ENCODE data around the gene CRACR2A.

CRACR2A gene

DNA sequence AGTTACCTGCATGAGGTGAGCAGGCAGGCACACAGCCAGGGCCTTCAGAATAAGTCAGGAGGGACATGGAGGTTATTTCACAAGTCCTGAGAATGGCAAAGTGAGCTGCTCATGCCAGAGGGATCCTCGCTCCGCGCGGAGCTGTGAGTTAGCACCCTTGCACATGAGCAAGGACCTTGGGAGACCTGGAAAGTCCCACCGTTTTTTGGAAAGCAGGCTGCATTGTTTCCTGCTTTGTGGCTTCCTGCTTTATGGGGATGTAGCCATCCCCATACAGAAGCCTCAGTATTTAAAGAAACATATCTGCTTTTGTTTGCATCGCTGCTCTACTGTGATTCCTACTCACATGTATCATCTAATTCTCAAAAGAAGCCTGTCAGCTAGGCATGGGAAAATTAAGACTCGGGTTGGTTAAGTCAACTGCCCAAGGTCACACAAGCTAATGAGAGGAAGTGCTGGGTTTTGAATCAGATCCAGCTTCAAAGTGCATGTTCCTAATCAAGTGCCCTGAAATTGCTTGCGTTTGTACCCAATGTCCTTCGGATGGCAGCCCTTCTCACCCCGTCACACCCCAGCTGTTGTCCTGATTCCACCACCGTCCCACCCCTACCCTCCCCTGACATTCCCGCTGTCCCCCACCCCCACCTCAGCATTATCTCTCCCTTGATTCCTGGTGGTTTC, 106.2 kb downstream of the CRACR2A start:
- no peak for DNase-seq

GRCh38 chr12:3645091-3645490, 107.8 kb downstream of the CRACR2A start:
- DNase-seq: no peak

DNA sequence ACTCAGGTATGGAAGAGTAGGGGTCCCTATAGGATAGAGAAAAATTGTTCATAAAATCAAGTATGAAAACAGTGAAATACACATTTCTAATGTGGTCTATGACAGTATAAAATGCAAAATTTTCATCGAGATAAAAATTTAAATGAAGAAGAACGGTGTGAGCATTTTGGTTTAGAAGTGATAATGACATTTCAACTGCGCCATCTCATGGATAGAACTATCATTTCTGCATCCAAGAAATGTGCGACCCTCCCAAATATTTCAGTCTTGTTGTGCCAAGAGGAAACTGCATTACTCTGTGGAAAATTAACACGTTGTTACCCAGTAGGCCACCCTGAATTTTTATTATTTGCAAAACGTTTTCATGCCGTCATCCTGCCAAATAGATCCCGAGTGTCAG, 108.8 kb downstream of the CRACR2A start:
- DNase-seq: peak in 1 of 2 experiments; percentile 15

GRCh38 chr12:3641428-3642018, 111.4 kb downstream of the CRACR2A start:
- no peak for DNase-seq

DNA sequence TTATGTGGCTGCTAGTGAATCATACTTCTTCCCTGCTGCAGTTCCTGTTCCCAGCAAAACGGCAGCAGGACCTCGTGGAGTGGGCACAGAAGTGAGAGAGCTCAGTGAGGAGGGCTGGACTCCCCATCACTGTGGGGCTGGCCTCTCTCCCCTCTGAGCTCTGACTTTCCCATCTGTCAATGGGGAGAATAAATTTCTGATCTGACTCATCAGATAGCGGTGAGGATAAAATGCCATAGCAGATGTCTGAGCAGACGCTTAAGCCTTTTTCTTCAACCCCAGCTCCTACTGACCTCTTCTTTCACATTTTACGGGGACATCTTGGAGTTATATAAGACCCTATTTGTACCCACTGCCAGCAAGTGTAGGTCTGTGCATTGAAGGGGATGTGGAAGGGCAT, 116.6 kb downstream of the CRACR2A start:
- peak; percentile 18 to 59 for DNase-seq

- DNase-seq: peak in 1 of 2 experiments; percentile 18
Measured at GRCh38 chr12:3634348-3634747, 118.6 kb downstream of the CRACR2A start.

DNA sequence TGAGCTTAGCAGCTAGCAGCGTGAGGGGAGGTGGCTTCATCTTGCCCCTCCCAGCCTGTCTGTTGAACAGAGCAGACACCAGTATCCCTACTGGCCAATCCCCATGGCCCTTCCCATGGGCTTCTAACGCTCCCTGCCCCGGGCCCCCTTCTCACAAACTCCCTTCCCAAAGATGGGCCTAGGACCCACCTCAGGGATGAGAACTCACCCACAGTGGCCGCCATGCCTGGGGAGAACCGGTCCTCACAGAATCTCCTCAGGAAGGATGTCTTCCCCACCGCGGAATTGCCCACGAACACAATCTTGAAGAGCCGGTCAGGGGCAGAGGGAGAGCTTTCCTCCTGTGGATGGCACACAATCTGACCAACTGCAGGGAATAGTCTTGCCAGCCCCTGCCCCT, 119.5 kb downstream of the CRACR2A start:
- DNase-seq: no peak

GRCh38 chr12:3632754-3633153, 120.2 kb downstream of the CRACR2A start:
- peak; percentile 94 to 98 for DNase-seq

GRCh38 chr12:3632256-3632655, 120.7 kb downstream of the CRACR2A start:
- peak in 1 of 2 experiments; percentile 38 for DNase-seq

DNA sequence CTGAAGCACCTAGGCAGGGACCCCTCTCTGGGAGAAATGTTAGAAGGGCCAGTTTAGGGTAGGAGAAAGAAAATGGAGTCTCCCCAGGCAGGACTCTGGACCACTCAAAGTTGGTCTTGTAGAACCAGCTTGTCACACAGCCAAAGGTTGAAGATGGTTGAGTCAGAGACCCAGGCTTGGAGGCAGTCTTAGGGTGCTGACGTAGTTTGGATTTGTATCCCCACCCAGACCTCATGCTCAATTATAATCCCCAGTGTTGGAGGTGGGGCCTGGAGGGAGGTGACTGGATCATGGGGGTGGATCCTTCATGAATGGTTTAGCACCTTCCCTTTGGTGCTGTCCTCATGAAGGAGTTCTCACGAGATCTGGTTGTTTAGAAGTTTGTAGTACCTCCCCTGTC, 121.2 kb downstream of the CRACR2A start:
- DNase-seq: no peak

DNA sequence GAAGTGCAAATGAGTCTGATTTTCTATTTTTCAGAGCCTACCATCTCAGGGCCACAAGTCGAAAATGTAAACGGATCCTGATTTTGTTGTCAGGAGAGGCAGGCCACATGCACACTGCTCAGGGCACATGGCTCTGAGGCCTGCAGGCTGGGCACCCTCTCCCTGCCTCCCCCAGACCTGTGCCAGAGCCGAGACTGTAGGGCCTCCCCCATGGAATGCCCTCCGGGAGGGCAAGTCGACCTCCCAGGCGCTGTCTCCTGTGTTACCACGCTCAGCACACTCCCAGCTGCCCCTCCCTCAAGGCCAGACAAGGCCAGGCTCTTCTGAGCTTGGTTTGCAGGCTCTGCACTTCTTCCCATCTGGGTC, 121.7 kb downstream of the CRACR2A start:
- no peak for DNase-seq

- peak; percentile 38 to 79 for DNase-seq
Measured at GRCh38 chr12:3630621-3631271, 122.2 kb downstream of the CRACR2A start.

GRCh38 chr12:3630111-3630510, 122.8 kb downstream of the CRACR2A start:
- DNase-seq: no peak

DNA sequence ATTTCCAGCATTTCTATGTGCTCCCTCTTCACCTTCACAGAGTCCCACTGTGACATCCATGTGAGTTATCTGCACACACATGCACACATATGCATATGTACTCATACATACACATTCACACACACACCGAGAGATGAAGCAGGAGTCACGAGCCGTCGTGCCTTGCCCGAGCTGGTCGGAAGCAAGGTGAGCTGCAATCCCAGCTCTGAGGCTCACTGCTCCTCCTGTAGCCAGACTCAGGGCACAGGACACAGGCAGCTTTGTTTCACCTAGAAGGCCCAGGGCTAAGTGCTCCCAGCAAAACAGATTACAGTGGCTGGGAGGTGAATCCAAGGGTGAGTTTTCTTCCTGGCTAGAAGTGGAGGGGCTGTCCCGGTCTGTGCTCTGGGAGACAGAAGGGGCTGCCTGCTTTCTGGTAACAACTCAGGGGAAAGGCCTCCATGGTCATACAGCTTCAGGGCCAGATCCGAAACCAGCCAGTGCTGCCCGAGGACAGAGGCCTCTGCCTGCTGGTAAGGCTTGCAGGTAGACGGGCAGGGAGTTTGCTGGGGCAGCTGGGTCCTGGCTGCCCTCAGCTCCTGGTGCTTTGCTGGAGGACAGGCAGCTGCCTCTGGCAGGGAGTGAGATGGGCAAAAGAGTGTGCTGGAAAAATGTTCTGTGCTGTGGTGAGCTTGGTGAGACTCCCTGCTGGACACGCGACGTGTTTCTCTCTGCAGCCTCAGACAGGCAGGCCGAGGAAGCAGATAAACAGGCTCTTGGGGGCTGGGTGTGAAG, 123.7 kb downstream of the CRACR2A start:
- peak in 1 of 2 experiments; percentile 5 for DNase-seq

- DNase-seq: no peak
Measured at GRCh38 chr12:3628629-3629028, 124.3 kb downstream of the CRACR2A start.

- no peak for DNase-seq
Measured at GRCh38 chr12:3627336-3627735, 125.6 kb downstream of the CRACR2A start.

DNA sequence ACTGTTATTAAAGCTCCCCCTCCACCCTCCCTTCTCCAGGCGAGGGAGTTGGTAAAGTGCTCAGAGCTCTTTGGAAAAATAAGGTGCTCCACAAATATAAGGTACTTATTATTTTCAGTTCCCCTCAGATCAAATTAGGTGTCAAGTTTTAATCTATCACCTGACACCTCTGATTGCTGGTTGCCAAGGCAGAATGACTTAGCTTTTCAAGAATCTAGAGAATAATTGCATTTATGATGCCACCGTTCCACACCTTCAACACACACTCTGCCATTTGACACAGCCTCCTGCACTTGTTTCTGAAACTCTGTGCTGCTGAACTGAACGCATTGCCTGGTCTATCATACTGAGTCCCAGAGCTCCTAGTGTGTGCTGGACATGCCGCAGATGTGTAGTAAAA, 128.6 kb downstream of the CRACR2A start:
- no peak for DNase-seq

- no peak for DNase-seq
Measured at GRCh38 chr12:3622822-3623690, 129.9 kb downstream of the CRACR2A start.

DNA sequence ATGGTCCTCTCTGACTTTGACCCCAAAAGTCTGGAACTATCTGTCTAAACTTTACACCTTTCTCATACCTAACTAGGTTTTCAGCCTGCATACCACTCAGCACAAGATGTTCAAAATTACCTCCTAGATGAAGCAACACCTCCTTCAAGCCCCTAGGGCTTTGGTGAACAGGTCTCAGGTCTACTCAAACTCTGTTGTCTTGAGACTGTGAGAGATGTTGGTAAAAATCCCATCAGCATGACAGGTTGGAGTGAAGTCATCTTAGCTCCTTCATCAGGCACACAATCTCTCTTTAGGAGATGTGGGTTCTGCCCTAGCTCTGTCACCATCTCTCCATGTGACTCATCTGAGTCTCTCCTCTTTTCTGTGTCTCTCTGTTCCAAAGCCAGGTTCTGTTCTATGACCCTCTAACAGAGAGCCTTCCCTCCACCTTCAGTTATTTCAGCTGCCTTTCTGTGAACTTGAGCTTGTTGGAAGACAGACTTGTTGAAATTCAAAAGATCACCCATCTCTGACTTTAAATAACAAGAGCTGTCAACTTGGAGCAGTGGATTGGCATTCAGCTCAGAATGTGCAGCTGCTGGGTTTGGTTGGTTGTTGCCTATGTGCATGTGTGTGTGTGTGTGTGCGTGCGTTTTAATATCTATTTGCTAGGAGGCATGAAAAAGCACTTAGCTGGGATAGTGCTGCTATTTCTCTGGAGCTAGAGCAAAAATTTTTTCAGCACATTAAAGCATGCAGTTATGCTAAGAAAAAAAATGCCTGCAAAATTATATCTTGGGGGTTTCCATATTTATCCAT, 130.7 kb downstream of the CRACR2A start:
- no peak for DNase-seq

- DNase-seq: no peak
Measured at GRCh38 chr12:3620856-3621255, 132.1 kb downstream of the CRACR2A start.

GRCh38 chr12:3617565-3617964, 135.3 kb downstream of the CRACR2A start:
- no peak for DNase-seq

GRCh38 chr12:3615862-3616261, 137.0 kb downstream of the CRACR2A start:
- no peak for DNase-seq

Measured in NCI-H524 (cell line).